ENCODE results near the gene KIF7. TPM values are rescaled to one million over a fixed set of nuclear protein-coding genes. Genes with fewer than 3 reads are reported as not detected.

The KIF7 gene
- total RNA-seq, 1 experiment from 2014 or later, result 1.4 TPM

GRCh38 chr15:89640245-89640644, 15.0 kb downstream of the KIF7 start:
- CTCF ChIA-PET, result no interaction called here
- BruUV-seq (replicated peaks), result no TSS peak

DNA sequence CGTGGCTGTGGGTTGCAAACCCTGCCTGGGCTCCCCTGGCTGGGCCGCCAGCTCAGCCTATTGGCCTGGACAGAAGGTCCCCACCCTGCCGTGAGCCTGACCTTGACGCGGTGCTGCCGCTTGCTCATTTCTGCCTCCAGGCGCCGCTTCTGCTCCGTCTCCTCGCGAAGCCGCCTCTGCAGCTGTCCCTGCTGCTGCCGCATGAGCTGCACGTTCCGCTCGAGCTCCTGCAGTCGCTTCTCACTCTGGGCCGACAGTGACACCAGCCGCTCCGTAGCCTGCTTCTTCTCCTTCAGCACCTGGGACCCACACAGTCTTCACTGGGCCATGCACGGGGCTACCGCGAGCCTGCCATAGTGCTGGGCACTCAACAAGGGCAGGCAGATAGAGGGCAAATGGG, 21.7 kb downstream of the KIF7 start:
- intact Hi-C loops (cut with micrococcal nuclease; ENCODE audit: unreplicated experiment), result no loop called here
- H3K27ac Mint-ChIP-seq (ENCODE audit: unreplicated experiment), result no peak overlapping the region
- H3K27me3 Mint-ChIP-seq (ENCODE audit: unreplicated experiment), result no peaks in the 10 kb centered on the region
- DNase-seq, result no peak
- TF ChIP-seq, protein P1, sequence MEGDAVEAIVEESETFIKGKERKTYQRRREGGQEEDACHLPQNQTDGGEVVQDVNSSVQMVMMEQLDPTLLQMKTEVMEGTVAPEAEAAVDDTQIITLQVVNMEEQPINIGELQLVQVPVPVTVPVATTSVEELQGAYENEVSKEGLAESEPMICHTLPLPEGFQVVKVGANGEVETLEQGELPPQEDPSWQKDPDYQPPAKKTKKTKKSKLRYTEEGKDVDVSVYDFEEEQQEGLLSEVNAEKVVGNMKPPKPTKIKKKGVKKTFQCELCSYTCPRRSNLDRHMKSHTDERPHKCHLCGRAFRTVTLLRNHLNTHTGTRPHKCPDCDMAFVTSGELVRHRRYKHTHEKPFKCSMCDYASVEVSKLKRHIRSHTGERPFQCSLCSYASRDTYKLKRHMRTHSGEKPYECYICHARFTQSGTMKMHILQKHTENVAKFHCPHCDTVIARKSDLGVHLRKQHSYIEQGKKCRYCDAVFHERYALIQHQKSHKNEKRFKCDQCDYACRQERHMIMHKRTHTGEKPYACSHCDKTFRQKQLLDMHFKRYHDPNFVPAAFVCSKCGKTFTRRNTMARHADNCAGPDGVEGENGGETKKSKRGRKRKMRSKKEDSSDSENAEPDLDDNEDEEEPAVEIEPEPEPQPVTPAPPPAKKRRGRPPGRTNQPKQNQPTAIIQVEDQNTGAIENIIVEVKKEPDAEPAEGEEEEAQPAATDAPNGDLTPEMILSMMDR (IDR thresholded peaks at IDR 0.05; ENCODE audit: unreplicated experiment), result no peak
- CTCF ChIA-PET, result no interaction called here
- H3K4me3 Mint-ChIP-seq (ENCODE audit: low read depth, unreplicated experiment), result no peak overlapping the region
- H3K4me1 Mint-ChIP-seq (ENCODE audit: low read depth, unreplicated experiment), result no peaks in the 10 kb centered on the region
- H3K36me3 Mint-ChIP-seq (ENCODE audit: insufficient read depth, unreplicated experiment), result peaks cover 37% of the 10 kb centered on the region
- H3K9me3 Mint-ChIP-seq (ENCODE audit: low read depth, unreplicated experiment), result peaks cover 6% of the 10 kb centered on the region
- no TSS peak for BruUV-seq (replicated peaks)

More at GRCh38 chr15:89640245-89640644, 15.0 kb downstream of the KIF7 start:
- no peak for DNase-seq
- H3K36me3 Mint-ChIP-seq (ENCODE audit: insufficient read depth, unreplicated experiment), result no peaks in the 10 kb centered on the region
- H3K9me3 Mint-ChIP-seq (ENCODE audit: low read depth, unreplicated experiment), result peaks cover 2% of the 10 kb centered on the region
- H3K4me3 Mint-ChIP-seq (ENCODE audit: low read depth, unreplicated experiment), result no peak overlapping the region
- H3K27me3 Mint-ChIP-seq (ENCODE audit: unreplicated experiment), result no peaks in the 10 kb centered on the region
- intact Hi-C loops (cut with micrococcal nuclease; ENCODE audit: unreplicated experiment), result loop anchor here (10.0 kb wide), 1 partner anchor 105 kb away; no protein-coding TSS in a partner anchor
- TF ChIP-seq, protein P1 (IDR thresholded peaks at IDR 0.05; ENCODE audit: unreplicated experiment), result no peak
- H3K4me1 Mint-ChIP-seq (ENCODE audit: low read depth, unreplicated experiment), result no peaks in the 10 kb centered on the region
- no peak overlapping the region for H3K27ac Mint-ChIP-seq (ENCODE audit: unreplicated experiment)

DNA sequence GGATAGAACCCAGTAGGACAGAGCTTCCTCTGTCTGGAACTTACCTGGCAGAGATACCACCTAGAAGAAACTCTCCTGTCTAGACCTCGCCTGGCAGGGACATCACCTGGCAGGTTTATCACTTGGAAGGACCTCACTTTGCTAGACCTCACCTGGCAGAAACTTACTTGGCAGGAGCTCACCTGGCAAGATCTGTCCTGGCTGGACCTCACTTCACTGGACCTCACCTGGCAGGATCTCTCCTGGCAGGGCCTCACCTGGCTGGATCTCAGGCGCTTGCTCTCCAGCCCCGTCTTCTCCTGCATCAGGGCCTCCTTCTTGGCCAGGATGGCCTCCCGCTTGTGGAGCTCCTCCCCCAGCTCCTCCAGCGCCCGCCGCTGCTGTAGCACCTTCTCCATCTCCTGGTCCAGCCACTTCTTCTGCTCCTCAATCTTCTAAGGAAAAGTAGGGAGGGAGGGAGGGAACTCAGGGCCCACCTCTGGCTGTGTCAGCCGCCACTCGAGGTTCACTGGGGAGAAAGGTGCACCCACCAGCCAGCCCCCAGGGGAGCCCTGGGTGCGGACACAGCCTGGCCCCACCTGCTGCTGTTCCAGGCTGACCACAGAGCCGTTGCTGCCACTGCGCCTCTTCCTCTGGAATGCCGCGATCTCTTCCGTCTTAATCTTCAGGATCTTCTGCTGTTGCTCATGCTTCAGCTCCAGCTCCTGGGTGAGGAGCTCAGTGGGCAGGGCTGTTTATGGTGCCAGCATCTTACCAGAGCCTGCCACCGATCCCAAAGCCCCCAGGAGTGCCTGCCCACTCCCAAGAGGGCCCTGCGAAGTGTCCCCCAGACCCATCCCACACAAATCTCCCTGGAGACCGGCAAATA, 22.5 kb downstream of the KIF7 start:
- intact Hi-C loops (cut with micrococcal nuclease; ENCODE audit: unreplicated experiment), result no loop called here
- Mint-ChIP-seq H3K4me3 (ENCODE audit: low read depth, unreplicated experiment) (no peak overlapping the region), H3K27me3 (ENCODE audit: unreplicated experiment) (no peaks in the 10 kb centered on the region), H3K9me3 (ENCODE audit: low read depth, unreplicated experiment) (peaks cover 6% of the 10 kb centered on the region), H3K36me3 (ENCODE audit: insufficient read depth, unreplicated experiment) (peaks cover 44% of the 10 kb centered on the region), H3K27ac (ENCODE audit: unreplicated experiment) (no peak overlapping the region), H3K4me1 (ENCODE audit: low read depth, unreplicated experiment) (no peaks in the 10 kb centered on the region)
- CTCF ChIA-PET, result no interaction called here
- no peak for DNase-seq
- TSS peak; percentile 3 for BruUV-seq (replicated peaks)
- TF ChIP-seq, protein P1 (IDR thresholded peaks at IDR 0.05; ENCODE audit: unreplicated experiment), result no peak

- intact Hi-C loops (cut with micrococcal nuclease; ENCODE audit: unreplicated experiment), result no loop called here
- H3K27ac Mint-ChIP-seq (ENCODE audit: unreplicated experiment), result peak overlapping the region; percentile 25
- no peak for DNase-seq
- H3K4me3 Mint-ChIP-seq (ENCODE audit: low read depth, unreplicated experiment), result no peak overlapping the region
- BruUV-seq (replicated peaks), result no TSS peak
- no peaks in the 10 kb centered on the region for H3K27me3 Mint-ChIP-seq (ENCODE audit: unreplicated experiment)
- no peaks in the 10 kb centered on the region for H3K4me1 Mint-ChIP-seq (ENCODE audit: low read depth, unreplicated experiment)
- TF ChIP-seq, protein P1 (IDR thresholded peaks at IDR 0.05; ENCODE audit: unreplicated experiment), result no peak
- H3K9me3 Mint-ChIP-seq (ENCODE audit: low read depth, unreplicated experiment), result peaks cover 6% of the 10 kb centered on the region
- CTCF ChIA-PET, result no interaction called here
- peaks cover 46% of the 10 kb centered on the region for H3K36me3 Mint-ChIP-seq (ENCODE audit: insufficient read depth, unreplicated experiment)
Observed at GRCh38 chr15:89631902-89632264, 23.4 kb downstream of the KIF7 start.
